ENCODE data around the gene OR4K1. TPM values are rescaled to one million over a fixed set of nuclear protein-coding genes. Genes with fewer than 3 reads are reported as not detected.

OR4K1 gene
- total RNA-seq, 4 donors from 2014 or later, result not detected

GRCh38 chr14:19918553-19919264 is 12.0 kb upstream of the OR4K1 start:
- intact Hi-C loops (cut with DNase I; ENCODE audit: low total_unique reads), result no loop called here
- Histone ChIP-seq H3K27me3 (no peaks in the 10 kb centered on the region), H3K4me3 (no peak overlapping the region), H3K9me3 (no peaks in the 10 kb centered on the region), H3K4me1 (no peaks in the 10 kb centered on the region), H3K36me3 (no peaks in the 10 kb centered on the region), H3K27ac (no peak overlapping the region)
- ATAC-seq (no peak), DNase-seq (no peak)
- in situ Hi-C loops (cut with MboI; ENCODE audit: low sequenced_read_pairs in 4 of 4), result no loop called here
- TF ChIP-seq, protein P1, sequence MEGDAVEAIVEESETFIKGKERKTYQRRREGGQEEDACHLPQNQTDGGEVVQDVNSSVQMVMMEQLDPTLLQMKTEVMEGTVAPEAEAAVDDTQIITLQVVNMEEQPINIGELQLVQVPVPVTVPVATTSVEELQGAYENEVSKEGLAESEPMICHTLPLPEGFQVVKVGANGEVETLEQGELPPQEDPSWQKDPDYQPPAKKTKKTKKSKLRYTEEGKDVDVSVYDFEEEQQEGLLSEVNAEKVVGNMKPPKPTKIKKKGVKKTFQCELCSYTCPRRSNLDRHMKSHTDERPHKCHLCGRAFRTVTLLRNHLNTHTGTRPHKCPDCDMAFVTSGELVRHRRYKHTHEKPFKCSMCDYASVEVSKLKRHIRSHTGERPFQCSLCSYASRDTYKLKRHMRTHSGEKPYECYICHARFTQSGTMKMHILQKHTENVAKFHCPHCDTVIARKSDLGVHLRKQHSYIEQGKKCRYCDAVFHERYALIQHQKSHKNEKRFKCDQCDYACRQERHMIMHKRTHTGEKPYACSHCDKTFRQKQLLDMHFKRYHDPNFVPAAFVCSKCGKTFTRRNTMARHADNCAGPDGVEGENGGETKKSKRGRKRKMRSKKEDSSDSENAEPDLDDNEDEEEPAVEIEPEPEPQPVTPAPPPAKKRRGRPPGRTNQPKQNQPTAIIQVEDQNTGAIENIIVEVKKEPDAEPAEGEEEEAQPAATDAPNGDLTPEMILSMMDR (IDR thresholded peaks at IDR 0.05 in 4 of 5, conservative IDR thresholded peaks at IDR 0.05 in 1 of 5), result no peak
- TF ChIP-seq POLR2A (IDR thresholded peaks at IDR 0.05), result no peak

DNA sequence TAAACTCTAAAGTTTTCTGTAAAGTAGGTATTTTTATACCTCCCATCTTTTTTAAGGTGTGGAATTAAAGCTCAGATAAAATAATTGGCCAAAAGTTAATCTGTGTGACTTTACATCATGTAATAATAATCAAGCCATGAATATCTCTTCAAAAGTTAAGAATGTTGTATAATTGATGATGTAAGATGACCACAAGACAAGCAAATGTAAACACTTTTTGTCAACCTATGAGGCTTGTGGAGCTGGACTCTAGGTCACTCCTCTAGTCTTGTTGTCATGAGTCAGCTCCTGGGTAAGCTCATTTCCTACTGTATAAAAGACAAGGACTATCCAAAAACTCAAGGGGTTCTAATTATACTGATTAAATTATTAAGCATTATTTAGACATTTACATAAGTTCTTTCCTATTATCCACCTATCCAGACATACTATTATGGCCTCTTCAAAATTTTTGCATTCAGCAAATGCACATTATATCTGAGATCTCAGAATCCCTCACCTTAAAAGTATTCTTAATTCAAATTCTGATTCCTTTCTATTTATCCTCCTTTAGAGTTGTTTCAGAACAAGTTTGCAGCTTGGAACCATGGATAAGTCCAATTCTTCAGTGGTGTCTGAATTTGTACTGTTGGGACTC is 10.6 kb upstream of the OR4K1 start, which contains the start of gene OR4K5:
OR4K5 (plus strand) TSS at position 587 of the 637 bp plus-strand sequence; CDS start at position 587, 0 bp downstream.
- no peaks in the 10 kb centered on the region for H3K27me3 ChIP-seq
- ATAC-seq (no peak), DNase-seq (no peak)
- intact Hi-C loops (cut with DNase I; ENCODE audit: low total_unique reads) (no loop called here), in situ Hi-C loops (cut with MboI; ENCODE audit: low sequenced_read_pairs in 4 of 4) (no loop called here)
- H3K27ac ChIP-seq, result no peak within 1 kb of the TSS
- H3K4me1 ChIP-seq, result no peaks in the 10 kb centered on the region
- TF ChIP-seq, protein P1 (IDR thresholded peaks at IDR 0.05 in 4 of 5, conservative IDR thresholded peaks at IDR 0.05 in 1 of 5), result no peak
- TF ChIP-seq POLR2A (IDR thresholded peaks at IDR 0.05), result no peak
- no peaks in the 10 kb centered on the region for H3K9me3 ChIP-seq
- no peaks in the 10 kb centered on the region for H3K36me3 ChIP-seq
- no peak within 1 kb of the TSS for H3K4me3 ChIP-seq

GRCh38 chr14:19941668-19942067 is 11.0 kb downstream of the OR4K1 start:
- in situ Hi-C loops (cut with MboI; ENCODE audit: low sequenced_read_pairs in 4 of 4) (no loop called here), intact Hi-C loops (cut with DNase I; ENCODE audit: low total_unique reads) (no loop called here)
- no peaks in the 10 kb centered on the region for H3K27me3 ChIP-seq

DNA sequence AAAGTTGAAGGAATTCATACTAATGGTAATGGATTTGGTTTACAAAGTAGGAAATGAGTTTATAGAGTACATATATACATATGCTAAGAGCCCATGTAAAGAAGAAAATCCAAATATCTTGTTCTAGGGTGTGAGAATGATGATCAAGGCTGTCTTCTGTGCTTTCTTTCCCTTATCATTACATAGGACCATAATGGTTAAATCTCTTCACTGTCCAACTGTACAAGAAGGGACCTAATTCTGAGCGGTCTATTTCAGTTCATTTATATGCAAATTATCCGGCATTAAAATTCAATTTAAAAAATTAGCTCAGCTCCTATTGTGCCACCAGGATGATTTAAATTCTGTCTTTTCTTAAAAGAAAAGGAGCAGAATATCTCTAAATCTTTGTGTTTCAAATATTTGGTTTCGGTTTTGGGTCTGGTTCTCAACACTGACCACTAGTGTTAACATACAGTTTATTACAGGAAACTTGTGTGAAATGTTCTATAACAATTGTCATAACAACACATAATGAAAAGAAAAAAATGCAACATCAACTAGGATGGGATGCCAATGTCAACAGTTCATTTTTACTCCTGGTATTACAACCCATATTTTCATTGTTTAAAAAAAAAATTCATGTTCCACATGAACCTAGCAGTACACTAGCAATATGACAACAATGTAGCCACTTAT is 16.8 kb downstream of the OR4K1 start:
- Histone ChIP-seq H3K4me1 (no peaks in the 10 kb centered on the region), H3K27me3 (no peaks in the 10 kb centered on the region), H3K36me3 (no peaks in the 10 kb centered on the region), H3K9me3 (no peaks in the 10 kb centered on the region), H3K27ac (no peak overlapping the region), H3K4me3 (no peak overlapping the region)
- intact Hi-C loops (cut with DNase I; ENCODE audit: low total_unique reads) (no loop called here), in situ Hi-C loops (cut with MboI; ENCODE audit: low sequenced_read_pairs in 4 of 4) (no loop called here)
- TF ChIP-seq POLR2A (IDR thresholded peaks at IDR 0.05), result no peak
- TF ChIP-seq, protein P1 (IDR thresholded peaks at IDR 0.05 in 4 of 5, conservative IDR thresholded peaks at IDR 0.05 in 1 of 5), result no peak
- DNase-seq, result no peak
- ATAC-seq, result no peak

More at GRCh38 chr14:19941668-19942067, 11.0 kb downstream of the OR4K1 start:
- Histone ChIP-seq H3K4me3 (no peak overlapping the region), H3K27ac (no peak overlapping the region), H3K36me3 (no peaks in the 10 kb centered on the region), H3K9me3 (no peaks in the 10 kb centered on the region), H3K4me1 (no peaks in the 10 kb centered on the region)
- no peak for ATAC-seq
- no peak for DNase-seq
- TF ChIP-seq, protein P1 (IDR thresholded peaks at IDR 0.05 in 4 of 5, conservative IDR thresholded peaks at IDR 0.05 in 1 of 5), result no peak

Data from gastrocnemius medialis (tissue), 4 donors.